SU-DHL-6 (cell line): Measurements from ENCODE around the gene GNB5.

Experiments
- EZH2phosphoT487 ChIP-seq: fragments of 200-600 bp; sonication (generic), shearing (Covaris generic); conservative IDR thresholded peaks from 2 replicates; pipeline ENCODE4 v1.6.1; 2018; ENCODE audit warnings: mild to moderate bottlenecking, antibody characterized with exemption, low read length, moderate library complexity, mixed read lengths
- TF ChIP-seq, protein P1 (sequence below): fragments of 200-600 bp; sonication (generic); IDR thresholded peaks from one replicate; pipeline ENCODE4 v1.5.1; 2017; ENCODE audit warnings: antibody characterized with exemption, mild to moderate bottlenecking, low read length, moderate library complexity; ENCODE audit not compliant: insufficient read depth, poor library complexity, severe bottlenecking

GRCh38 chr15:52085299-52085698 lies 105.9 kb downstream of the GNB5 start:
- TF ChIP-seq, protein P1, sequence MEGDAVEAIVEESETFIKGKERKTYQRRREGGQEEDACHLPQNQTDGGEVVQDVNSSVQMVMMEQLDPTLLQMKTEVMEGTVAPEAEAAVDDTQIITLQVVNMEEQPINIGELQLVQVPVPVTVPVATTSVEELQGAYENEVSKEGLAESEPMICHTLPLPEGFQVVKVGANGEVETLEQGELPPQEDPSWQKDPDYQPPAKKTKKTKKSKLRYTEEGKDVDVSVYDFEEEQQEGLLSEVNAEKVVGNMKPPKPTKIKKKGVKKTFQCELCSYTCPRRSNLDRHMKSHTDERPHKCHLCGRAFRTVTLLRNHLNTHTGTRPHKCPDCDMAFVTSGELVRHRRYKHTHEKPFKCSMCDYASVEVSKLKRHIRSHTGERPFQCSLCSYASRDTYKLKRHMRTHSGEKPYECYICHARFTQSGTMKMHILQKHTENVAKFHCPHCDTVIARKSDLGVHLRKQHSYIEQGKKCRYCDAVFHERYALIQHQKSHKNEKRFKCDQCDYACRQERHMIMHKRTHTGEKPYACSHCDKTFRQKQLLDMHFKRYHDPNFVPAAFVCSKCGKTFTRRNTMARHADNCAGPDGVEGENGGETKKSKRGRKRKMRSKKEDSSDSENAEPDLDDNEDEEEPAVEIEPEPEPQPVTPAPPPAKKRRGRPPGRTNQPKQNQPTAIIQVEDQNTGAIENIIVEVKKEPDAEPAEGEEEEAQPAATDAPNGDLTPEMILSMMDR, result no peak
- TF ChIP-seq EZH2phosphoT487, result no peak
